NCI-H510A treated with DMSO at 0.1 percent for 48 hours (cell line): ENCODE measurements around the gene ZNF808.
"Not testable (repeated sequence)": the region's sequence is repeated elsewhere in the genome, so short reads cannot be mapped to it uniquely, and the experiment has no call there.

Experiments used
- DNase-seq: peaks from one replicate; lab custom pipeline; 2025; lab: John Stamatoyannopoulos, UW

ZNF808 gene

DNA sequence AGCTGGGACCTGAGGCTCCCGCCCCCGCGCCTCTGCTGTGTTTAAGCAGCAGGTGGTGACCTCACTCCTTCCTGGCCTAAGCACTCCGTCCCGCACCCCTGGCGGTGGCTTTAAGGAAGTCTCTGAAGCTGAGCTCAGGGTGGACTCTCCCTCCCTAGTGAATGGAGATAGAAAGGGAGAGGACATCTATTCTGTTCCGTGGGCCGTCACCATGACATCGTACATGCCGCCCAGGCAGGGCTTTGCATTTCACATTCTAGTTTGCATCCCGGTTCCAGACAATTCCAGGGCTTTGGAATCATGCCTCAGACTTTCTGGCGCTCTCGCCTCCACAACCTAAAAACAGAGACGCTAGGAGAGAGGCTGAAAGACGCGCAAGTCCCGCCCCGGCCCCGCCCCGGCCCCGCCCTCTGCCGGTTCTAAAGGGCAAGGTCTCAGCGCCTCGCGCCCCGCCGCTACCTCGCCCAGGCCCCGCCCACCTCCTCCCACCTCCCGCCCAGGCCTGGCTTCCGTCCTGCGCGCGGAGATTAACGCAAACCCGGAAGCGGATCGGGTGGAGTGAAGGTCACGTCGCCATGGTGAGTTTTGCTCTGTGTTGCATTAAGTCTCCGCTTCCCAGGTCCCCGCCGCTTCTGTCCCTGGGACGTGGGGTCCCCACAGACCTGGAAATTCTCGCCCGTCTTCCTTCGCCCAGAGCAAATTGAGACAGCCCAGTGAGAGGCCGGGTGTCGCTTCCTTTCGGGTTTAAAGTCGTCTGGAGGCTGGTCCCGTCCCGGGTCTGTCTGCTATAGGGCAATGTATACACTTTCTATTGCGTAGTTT is at the start of gene ZNF808:
Gene ZNF808, plus strand, starts transcription at position 535 of the 822 bp plus-strand sequence. CDS start 15,617 bp downstream, outside the sequence.
- DNase-seq, result peak; percentile 81

DNA sequence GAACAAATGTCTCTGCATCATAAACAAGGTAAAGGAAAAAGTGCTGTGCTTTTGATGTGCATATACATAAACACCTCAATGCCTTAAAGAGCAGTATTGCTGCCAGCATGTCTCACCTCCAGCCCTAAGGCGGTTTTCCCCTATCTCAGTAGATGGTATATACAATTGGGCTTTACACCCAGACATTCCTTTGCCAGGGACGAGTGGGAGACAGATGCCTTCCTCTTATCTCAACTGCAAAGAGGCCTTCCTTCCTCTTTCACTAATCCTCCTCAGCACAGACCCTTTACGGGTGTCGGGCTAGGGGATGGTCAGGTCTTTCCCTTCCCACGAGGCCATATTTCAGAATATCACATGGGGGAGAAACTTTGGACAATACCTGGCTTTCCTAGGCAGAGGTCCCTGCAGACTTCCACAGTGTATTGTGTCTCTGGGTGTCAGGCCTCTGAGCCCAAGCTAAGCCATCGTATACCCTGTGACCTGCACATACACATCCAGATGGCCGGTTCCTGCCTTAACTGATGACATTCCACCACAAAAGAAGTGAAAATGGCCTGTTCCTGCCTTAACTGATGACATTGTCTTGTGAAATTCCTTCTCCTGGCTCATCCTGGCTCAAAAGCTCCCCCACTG is 43.2 kb upstream of the ZNF808 start:
- DNase-seq, result not testable (repeated sequence)

DNA sequence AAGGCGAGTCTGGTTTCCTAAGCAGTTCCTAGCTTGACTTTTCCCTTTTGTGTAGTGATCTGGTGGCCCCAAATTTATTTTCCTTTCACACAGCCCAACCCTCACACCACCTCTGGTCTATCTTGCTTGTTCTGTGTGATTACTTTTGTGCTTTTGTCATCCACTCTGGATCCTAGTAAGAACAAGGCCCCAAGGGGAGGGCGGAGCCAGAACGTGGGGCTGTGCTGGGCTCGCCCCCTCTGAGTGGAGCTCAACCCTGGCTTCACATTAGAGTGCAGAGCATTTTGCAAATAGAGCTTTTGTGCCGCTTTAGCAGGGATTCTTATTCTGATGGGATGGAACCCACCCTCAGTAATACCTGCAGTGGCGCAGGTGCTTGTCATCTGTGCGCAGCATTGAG is 42.4 kb upstream of the ZNF808 start:
- DNase-seq, result not testable (repeated sequence)

DNA sequence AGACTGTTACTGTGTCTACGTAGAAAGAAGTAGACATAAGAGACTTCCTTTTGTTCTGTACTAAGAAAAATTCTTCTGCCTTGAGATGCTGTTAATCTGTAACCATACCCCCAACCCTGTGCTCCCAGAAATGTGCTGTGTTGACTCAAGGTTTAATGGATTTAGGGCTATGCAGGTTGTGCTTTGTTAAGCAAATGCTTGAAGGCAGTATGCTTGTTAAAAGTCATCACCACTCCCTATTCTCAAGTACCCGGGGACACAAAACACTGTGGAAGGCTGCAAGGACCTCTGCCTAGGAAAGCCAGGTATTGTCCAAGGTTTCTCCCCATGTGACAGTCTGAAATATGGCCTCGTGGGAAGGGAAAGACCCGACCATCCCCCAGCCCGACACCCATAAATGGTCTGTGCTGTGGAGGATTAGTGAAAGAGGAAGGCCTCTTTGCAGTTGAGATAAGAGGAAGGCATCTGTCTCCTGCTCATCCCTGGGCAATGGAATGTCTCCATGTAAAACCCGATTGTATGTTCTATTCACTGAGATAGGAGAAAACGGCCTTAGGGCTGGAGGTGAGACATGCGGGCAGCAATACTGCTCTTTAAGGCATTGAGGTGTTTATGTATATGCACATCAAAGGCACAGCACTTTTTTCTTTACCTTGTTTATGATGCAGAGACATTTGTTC is 41.8 kb upstream of the ZNF808 start:
- not testable (repeated sequence) for DNase-seq

DNA sequence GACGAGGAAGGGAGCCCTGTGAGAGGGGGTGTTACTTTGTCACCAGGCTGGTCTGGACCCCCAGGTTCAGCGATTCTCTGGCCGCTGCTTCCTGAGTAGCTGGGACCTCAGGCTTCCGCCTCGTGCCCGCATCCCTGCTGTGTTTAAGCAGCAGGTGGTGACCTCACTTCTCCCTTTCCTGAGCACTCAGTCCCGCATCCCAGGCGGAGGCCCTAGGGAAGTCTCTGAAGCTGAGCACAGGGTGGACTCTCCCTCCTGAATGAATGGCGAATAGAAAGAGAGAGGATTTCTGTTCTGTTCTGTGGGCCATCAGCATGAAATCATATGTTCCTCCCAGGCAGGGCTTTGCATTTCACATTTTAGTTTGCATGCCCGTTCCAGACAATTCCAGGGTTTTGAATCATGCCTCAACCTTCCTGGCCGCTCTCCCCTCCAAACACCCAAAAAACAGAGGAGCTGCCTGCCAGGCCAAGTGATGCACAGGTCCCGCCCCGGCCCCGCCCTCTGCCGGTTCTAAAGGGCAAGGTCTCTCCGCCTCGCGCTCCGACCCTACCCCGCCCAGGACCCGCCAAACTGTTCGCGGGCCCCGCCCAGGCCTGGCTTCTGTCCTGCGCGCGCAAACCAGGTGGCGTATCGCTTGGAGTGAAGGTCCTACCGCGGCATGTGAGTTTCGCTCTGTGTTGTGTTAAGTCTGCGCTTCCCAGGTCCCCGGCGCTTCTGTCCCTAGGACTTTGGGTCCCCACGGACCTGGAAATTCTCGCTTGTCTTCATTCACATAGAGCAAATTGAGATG is 35.1 kb upstream of the ZNF808 start:
- DNase-seq, result no peak

DNA sequence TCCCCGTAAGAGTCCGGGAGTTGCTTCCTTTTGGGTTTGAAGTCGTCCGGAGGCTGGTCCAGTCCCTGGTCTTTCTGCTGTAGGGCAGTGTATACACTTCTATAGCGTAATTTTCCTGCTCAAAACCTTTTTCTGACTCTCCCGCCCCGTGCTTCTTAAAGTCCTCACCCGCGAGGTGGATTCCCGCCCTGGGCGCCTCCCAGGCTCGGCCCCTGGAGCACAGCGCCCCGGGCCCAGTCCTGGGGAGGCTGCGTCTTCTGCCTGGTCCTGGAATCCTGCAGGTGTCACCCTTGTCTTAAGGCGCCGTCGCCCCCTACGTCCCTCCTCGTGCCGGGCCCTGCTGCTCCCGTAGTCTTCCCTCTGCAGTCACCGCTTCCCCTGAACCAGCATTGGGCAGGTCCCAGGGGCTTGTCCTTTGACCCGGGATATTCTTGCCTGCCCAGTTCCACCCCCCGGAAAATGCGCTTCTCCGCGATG is 34.4 kb upstream of the ZNF808 start:
- DNase-seq, result no peak

DNA sequence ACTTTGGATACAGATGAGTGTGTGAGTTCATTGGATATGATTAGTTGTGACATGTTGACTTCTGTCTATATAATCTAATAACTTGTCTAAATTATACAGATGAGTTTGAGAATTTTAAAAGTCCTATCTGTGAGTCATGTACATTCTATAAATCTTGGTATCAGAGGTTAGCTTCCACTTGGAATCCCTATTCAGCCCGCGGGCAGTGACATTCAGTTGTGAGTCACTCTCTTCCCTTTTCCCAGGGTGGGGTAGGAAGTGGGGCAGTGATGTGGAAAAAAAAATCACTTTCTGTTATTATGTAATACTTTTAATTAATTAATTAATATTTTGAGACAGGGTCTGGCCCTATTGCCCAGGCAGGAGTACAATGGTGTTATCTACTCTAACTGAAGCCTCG is 33.0 kb upstream of the ZNF808 start:
- no peak for DNase-seq

DNA sequence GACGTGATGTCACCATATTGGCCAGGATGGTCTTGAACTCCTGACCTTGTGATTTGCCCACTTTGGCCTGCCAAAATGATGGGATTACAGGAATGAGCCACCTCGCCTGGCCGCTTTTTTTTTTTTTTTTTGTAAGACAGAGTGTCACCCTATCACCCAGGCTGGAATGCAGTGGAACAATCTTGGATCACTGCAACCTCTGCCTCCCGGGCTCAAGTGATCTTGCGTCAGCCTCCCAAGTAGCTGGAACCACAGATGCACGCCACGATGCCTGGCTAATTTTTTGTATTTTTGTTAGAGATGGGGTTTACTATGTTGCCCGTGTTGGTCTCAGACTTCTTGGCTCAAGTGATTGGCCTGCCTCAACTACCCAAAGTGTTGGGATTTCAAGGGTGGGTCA is 28.9 kb upstream of the ZNF808 start:
- no peak for DNase-seq

DNA sequence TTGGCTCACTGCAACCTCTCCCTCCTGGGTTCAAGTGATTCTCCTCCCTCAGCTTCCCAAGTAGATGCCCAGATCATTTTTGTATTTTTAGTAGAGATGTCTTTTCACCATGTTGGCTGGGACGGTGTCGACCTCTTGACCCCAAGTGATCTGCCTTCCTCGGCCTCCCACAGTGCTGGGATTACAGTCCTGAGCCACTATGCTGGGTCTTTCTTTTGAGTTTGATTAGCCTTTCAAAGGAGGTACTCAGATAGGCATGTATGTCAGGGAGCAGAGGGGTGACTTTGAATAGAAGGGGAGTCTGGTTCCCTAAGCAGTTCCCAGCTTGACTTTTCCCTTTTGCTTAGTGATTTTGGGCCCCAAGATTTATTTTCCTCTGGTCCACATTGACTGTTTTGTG is 27.0 kb upstream of the ZNF808 start:
- not testable (repeated sequence) for DNase-seq

DNA sequence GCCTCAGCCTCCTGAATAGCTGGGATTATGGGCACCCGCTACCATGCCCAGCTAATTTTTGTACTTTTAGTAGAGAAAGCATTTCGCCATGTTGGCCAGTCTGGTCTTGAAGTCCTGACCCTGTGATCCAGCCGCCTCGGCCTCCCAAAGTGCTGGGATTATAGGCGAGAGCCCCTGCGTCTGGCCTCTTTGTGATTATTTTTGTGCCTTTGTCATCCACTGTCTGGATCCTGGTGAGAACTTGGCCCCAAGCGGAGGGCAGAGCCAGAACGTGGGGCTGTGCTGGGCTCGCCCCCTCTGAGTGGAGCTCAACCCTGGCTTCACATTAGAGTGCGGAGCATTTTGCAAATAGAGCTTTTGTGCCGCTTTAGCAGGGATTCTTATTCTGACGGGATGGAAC is 26.5 kb upstream of the ZNF808 start:
- not testable (repeated sequence) for DNase-seq

GRCh38 chr19:52507266-52507665 is 20.2 kb upstream of the ZNF808 start:
- no peak for DNase-seq

DNA sequence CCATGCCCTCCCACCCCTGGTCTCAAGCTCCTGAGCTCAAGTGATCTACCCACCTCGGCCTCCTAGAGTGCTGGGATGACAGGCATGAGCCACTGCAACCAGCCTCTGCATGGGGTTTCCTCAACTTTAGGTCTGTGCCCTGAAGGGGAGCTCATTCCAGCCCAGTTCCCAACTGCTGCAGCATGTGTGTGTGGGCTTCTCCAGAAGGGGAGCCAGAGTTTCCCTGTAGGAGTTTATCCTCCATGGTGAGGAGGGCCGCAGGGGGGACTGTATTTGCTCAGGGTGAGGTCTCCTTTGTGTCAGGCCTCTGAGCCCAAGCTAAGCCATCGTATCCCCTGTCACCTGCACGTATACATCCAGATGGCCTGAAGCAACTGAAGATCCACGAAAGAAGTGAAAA is 11.3 kb upstream of the ZNF808 start:
- DNase-seq, result no peak

- DNase-seq, result no peak
Measured at GRCh38 chr19:52518646-52519045, 8.8 kb upstream of the ZNF808 start.

- not testable (repeated sequence) for DNase-seq
Measured at GRCh38 chr19:52519175-52519574, 8.3 kb upstream of the ZNF808 start.

GRCh38 chr19:52520013-52520412 is 7.5 kb upstream of the ZNF808 start:
- no peak for DNase-seq

GRCh38 chr19:52522551-52522950 is 4.9 kb upstream of the ZNF808 start:
- no peak for DNase-seq

DNA sequence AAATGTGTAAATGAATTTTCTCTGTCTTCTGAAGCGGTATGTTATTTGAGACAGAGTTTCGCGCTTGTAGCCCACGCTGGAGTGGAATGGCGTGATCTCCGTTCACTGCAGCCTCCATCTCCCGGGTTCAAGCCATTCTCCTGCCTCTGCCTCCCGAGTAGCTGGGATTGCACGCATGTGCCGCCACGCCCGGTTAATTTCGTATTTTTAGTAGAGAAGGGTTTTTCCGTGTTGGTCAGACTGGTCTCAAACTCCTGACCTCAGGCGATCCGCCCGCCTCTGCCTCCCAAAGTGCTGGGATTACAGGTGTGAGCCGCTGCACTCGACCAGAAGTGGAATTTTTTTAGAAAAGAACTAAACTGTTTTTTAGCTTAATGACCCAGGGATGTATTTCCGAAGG is 3.4 kb upstream of the ZNF808 start:
- DNase-seq, result no peak

DNA sequence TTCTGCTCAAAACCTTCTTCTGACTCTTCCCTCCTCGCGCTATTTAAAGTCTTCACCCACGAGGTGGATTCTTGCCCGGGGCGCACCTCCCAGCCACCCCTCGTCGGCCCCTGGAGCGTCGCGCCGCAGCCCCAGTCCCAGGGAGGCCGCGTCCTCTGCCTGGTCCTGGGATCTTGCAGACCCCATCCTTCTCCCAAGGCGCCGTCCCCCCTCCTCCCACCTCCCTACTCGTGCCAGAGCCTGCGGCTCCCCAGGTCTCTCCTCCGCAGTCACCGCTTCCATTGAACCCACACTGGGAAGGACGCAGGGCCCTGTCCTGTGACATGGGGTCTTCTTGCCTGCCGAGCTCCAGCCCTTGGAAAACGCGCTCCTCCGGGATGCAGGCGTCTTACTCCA is 486 bp downstream of the ZNF808 start:
- no peak for DNase-seq

GRCh38 chr19:52532480-52532879 is 5.0 kb downstream of the ZNF808 start:
- no peak for DNase-seq

DNA sequence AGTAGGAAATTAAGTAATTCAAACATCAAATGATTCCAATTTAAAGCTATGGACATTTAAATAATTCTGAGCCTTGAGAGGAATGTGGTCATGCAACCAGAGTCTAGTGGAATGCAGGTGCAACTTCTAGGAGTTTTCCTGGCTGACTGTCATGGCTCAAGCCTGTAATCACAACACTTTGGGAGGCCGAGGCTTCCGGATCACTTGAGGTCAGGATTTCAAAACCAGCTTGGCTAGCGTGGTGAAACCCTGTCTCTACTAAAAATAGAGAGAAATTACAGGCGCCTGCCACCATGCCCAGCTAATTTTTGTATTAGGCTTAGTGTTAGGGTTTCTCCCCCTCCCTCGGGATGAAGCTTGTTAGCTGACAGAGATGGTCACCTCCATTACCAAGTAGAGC is 6.4 kb downstream of the ZNF808 start:
- no peak for DNase-seq

GRCh38 chr19:52535385-52535770 is 7.9 kb downstream of the ZNF808 start:
- DNase-seq, result not testable (repeated sequence)
